Measurements from ENCODE around the gene ASTE1. TPM values are rescaled to one million over a fixed set of nuclear protein-coding genes. Genes with fewer than 3 reads are reported as not detected.

The ASTE1 gene
- total and polyA plus RNA-seq, 9 of the 15 experiments (the other 6 are each of a cell fraction or from before 2014, with no cell fraction given) = 3.5 to 12.1 (median 6.9) TPM

DNA sequence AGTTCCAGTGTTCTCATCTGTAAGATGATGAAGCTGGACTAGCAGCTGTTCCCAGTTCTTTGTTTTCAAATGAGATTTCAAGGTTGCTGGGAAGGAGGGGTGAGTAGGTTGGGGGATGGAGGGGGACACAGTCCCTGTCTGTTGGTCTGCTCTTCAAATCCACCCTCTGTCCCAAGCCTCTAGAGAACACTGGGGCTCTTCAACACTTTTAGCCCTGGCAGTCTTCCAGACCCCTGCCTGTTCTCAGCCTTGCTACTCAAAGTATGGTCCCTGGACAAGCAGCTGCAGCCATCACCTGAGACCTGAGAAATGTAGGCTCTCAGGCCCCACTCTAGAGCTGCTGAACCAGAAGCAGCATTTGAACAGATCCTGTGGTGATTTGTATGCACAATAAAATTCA, 41.4 kb upstream of the ASTE1 start:
- H3K36me3 ChIP-seq (ENCODE audit: control insufficient read depth, insufficient read depth, low read length) = no peaks in the 10 kb centered on the region
- in situ Hi-C loops (cut with MboI) (no loop called here), intact Hi-C loops (cut with micrococcal nuclease) (no loop called here)
- peaks cover 0 to 11% of the 10 kb centered on the region in 2 experiments; a peak in 3 of 5 replicates for H3K4me1 ChIP-seq (replicated peaks in 1 of 2; ENCODE audit: control insufficient read depth in 2 of 2, insufficient read depth in 2 of 2, low read length in 2 of 2)
- no peaks in the 10 kb centered on the region for H3K27me3 ChIP-seq (ENCODE audit: control insufficient read depth in 2 of 2, insufficient read depth in 2 of 2, low read length in 2 of 2)
- no peak overlapping the region for H3K4me3 ChIP-seq
- H2AFZ ChIP-seq (ENCODE audit: low read depth, low read length) = no peak overlapping the region
- H3K79me2 ChIP-seq (ENCODE audit: control insufficient read depth, insufficient read depth, low read length) = no peaks in the 10 kb centered on the region
- DNase-seq (ENCODE audit: extremely low read depth in 1 of 4, low spot score in 3 of 4) = no peak
- H3K9me3 ChIP-seq (replicated peaks; ENCODE audit: control insufficient read depth, insufficient read depth, low read depth, low read length) = no peaks in the 10 kb centered on the region
- H3K27ac ChIP-seq (ENCODE audit: extremely low read depth, low read depth, low read length) = no peak overlapping the region
- TF ChIP-seq ZNF695 (CRISPR knock-in tag; IDR thresholded peaks at IDR 0.05) (no peak), TAF9B (IDR thresholded peaks at IDR 0.05; ENCODE audit: partially characterized antibody) (no peak), RBM14 (IDR thresholded peaks at IDR 0.05; ENCODE audit: borderline replicate concordance, insufficient read depth, low read depth, low read length) (no peak), ZNF134 (CRISPR knock-in tag; conservative IDR thresholded peaks at IDR 0.05) (no peak), ZNF121 (CRISPR knock-in tag; conservative IDR thresholded peaks at IDR 0.05) (no peak)
- TF ChIP-seq, protein P1, sequence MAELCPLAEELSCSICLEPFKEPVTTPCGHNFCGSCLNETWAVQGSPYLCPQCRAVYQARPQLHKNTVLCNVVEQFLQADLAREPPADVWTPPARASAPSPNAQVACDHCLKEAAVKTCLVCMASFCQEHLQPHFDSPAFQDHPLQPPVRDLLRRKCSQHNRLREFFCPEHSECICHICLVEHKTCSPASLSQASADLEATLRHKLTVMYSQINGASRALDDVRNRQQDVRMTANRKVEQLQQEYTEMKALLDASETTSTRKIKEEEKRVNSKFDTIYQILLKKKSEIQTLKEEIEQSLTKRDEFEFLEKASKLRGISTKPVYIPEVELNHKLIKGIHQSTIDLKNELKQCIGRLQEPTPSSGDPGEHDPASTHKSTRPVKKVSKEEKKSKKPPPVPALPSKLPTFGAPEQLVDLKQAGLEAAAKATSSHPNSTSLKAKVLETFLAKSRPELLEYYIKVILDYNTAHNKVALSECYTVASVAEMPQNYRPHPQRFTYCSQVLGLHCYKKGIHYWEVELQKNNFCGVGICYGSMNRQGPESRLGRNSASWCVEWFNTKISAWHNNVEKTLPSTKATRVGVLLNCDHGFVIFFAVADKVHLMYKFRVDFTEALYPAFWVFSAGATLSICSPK (IDR thresholded peaks at IDR 0.05; ENCODE audit: borderline replicate concordance) = no peak
- FAIRE-seq = no peak
- no peak overlapping the region for H3K9ac ChIP-seq (ENCODE audit: insufficient read depth in 1 of 2, low read depth in 2 of 2, low read length in 2 of 2)
- ChIA-PET POLR2A (interaction anchor here (1.7 kb wide), 1 partner anchor 9 kb away, joined by 3 read pairs; no protein-coding TSS in a partner anchor), CTCF (ENCODE audit: low intra/inter-chr PET ratio) (no interaction called here)
- no peaks in the 10 kb centered on the region for H4K20me1 ChIP-seq (replicated peaks; ENCODE audit: control insufficient read depth, insufficient read depth, low read length)
- BruUV-seq (replicated peaks) = no TSS peak
- no peak overlapping the region for H3K4me2 ChIP-seq (ENCODE audit: insufficient read depth, low read length)
- H3K9me1 ChIP-seq (ENCODE audit: control insufficient read depth, insufficient read depth, low read length) = no peaks in the 10 kb centered on the region
- no peak for ATAC-seq

All from K562 (cell line).